Endothelial cell of hepatic sinusoid (primary cell): ENCODE measurements around the gene CSF1R.

Experiments
- in situ Hi-C: cut with HindIII; loops from 2 replicates; pipeline ENCODE4 v1.10.0; 2017; ENCODE audit warnings: low sequenced_read_pairs

The CSF1R gene

DNA sequence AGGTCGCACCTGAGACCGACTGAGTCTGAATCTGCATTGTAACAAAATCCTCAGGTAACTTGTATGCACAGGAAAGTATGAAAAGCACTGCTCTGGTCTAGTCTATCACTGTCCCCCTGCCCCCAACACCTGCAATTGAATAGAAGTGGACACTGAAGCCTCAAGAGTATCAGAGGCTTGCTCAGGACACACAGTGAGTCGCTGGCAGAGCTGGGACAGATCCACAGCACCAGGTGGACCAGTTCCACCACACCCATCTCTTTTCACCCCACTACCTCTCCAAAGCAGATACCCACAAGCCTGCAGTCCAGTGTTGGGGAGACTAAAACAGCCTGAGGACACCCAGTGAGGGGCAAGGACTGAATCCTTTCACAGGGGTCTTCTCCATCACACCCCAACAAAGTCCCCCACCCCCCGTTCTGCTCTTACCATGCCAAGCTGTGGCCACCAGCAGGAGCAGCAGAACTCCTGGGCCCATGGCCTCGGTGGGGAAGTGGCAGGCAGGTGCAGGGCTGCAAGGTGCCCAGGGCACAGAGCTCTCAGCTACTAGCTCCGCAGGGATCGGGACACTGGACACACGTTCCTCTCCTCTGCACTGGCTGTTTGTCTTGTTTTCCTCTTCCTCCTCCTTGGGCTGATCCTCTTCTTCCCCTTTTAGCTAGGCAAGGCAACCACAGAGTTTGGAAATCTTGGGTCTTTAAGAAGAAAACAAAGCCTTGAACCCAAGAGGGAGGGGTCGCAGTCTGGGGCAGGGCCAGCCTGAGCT lies at the start of gene CSF1R:
Gene CSF1R (minus strand): TSS at position 605 of the 766 bp plus-strand sequence. CDS start 127 bp downstream, at position 478.
- in situ Hi-C loops = no loop called here

DNA sequence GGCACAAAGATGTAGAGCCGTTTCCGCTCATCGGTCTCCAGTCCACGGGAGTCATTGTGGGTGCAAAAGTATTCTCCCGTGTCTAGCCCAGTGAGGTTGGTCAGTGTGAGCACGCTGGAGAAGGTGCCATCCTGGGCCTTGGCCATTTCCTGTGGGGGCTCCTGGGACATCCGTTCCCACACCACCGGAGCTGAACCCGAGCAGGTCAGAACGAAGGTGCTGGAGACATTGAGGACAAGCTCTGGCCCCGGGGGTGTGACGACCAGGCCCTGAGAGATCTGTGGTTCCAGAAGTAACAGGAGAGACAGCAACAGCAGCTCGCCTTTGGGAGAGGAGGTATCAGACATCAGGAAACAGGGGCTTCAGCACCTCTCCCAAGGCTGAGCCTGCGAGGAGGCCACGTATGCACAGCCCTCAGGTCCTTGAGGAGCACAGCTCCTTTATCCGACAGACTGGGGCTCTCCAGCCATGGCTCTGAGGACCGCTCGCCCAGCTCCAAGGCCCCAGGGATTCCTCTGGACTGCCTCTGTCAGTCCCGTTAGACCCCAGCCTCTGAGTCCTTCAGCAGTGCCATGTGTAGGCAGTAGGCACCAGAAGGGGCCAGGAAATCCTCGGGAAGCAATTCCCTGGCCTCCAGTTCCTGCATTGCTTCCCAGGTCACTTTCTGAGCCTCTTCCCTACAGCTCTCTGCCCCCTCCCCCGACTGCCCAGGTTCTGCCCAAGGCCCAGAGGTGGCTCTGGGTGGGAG lies 49.4 kb upstream of the CSF1R start:
- in situ Hi-C loops = no loop called here

DNA sequence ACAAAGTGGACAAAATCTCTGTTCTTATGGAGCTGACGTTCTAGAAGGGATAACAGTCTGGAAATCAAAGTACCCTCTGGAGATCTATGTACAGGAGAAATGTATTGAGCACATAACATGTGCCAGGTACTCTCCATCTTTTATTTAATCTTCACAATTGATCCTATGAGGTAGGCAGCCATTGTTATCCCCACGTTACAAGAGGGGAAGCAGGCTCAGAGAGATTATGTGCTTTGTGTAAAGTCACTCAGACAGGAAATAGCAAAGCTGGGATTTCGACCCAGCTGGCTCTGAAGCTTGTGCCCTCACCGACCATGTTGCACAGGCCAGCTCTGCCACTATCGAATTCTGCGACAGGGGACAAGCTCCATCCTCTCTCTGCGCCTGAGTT lies 47.8 kb upstream of the CSF1R start:
- in situ Hi-C loops = no loop called here

DNA sequence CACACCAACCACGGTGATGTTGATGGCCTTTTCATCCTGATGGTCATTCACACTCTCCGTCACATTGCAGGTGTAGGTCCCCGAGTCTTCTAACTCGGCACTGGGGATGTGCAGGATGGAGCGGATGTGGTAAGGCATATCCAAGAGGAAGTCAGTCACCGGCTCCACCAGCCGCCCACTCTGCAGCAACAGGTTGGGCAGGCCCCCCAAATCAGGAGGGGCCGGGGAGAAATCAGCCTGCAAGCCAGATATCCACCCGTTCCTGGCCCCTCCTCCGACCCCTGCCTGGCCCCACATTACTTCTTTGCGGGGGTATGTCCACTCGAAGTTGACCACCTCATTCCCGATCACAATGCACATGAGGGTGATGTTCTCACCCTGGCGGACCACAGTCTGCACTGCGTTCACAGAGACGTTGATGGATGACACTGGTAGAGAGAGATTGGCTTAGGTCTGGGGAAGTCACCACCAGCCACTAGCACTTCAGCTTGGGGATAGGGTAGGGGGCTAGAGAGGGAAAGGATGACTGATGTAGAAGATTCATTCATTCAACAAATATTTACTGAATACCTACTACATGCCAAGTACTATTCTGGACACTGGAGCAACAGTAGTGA lies 47.3 kb upstream of the CSF1R start:
- in situ Hi-C loops = no loop called here

DNA sequence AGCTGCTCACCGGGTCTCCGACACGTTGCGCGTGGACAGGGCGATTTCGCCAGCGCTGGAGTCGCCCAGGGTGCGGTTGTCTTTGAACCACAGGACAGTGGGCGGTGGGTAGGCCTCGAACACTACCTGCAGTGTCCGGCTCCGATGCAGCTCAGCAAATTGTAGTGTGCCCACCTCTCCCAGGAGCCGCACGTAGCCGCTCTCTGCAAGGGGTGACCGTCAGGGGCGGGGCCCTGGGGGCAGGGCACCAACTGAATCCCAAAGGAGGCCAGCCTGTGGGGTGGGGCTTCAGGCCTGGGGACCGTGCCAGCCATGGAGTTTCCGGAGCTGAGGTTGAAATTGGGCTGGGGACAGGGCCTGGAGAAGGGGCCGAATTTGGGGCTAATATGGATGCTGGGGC lies 46.4 kb upstream of the CSF1R start:
- in situ Hi-C loops = no loop called here

DNA sequence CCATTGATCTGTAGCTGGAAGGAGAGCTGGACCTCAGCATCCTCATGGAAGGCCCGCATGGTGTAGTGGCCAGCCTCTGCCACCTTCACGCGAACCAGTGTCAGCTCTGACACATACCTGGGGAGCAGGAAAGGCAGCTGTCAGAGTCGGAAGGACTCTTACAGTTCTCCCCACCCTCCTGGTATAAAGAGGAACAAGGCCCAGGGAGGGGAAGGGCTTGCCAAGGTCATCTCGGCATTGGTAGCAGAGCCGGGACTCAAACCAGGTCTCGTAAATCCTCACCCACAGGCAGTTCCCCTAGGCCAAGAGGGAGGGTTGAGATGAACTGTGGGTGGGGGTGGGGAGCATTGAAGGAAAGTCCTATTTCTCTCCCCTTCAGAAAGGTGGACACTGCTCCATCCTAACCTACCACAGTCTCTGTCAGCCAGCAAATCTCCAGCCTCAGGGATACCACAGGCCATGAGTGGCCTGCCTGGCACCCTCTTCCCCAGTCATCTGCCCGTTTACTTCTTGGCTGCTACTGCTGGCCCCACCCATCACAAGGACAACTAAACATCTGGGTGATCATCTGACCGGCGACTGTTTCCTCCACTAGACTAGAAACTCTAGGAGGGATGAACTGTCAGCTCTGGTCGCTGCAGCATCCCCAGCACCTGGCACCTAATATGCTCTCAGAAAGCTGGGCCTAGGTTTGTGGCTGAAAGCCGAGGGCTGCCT lies 45.8 kb upstream of the CSF1R start:
- in situ Hi-C loops = no loop called here

DNA sequence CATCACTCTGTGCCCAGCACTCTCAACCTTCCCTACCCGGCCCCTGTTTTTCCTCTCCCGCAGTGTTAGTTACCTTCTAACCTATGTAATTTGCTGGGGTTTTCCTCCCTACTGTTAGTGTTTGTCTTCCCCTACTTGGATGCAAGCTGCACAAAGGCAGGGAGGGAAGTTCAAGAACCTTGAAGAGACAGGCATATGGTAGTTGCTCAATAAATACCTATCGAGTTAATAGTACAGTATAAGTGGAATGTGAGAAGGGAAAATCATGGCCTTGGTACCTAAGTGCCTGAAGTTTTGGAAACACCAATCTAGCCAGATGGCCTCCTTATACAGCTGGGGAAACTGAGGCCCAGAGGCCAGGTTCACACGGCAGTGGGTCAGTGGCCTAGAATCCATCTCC lies 45.1 kb upstream of the CSF1R start:
- in situ Hi-C loops = no loop called here

DNA sequence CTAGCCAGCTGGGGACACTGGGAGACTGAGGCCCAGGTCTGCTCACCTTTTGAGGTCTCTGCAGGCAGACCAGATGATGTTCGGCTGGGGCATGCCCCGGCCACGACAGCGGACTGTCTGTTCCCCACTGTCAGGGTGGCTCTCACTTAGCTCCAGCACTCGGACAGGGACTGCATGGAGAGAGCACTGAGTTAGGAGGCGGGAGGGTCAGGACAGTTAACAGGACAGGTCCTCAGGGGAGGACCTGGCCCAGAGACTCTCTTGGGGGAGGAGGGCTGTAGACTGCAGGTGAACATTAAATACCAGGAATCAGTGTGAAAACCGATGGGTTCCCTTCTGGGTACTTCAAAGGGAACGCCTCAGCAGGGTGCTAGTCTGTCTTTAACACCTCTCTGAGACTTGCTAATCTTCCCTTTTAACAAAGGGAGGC lies 44.2 kb upstream of the CSF1R start:
- in situ Hi-C loops = no loop called here

DNA sequence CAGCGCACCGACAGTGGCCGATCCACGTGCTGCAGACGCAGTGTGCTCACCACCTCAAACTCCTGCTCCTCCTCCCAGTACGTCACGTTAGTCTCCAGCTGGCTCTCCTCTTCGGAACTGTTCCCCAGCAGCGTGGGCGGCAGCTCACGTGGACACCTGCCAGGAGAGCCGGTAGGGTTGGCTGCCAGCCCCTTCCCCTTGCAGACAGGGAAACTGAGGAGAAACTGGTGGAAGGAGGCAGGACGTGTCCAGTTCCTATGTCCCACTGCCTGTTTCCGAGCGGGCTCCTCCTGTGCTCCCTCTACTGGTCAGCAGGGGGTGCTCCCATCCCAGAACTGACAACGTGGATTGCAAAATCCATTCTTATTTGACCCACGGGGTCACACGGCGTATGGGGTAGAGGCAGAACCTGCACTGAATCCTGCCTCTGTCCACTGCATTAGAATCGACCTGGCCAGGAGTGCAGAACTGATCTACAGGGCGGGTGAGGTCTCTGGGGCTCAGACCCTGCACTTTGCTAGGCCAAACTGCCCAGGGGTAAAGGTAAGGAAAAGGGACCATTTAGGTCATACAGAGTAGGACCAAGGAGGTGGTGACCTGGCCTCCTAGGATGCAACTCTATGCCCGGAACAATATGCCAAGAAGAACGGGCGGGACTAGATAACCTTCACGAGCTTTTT lies 43.6 kb upstream of the CSF1R start:
- in situ Hi-C loops = no loop called here

DNA sequence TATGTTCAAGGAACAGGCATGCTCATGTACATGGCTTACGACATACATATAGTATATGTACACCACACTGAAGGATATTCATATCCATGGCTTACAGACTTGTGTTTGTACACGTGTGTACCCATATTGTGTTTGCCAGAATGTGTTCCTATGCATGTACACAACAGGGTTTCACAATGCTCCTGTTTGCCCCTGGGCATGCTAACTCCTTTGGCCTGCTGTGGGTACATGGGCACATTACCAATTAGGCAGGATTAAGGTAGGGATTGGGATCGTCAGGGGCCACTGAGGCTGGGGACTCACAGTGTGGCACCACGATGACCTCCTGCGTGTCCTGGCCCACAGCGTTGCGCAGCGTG lies 43.1 kb upstream of the CSF1R start:
- in situ Hi-C loops = no loop called here

DNA sequence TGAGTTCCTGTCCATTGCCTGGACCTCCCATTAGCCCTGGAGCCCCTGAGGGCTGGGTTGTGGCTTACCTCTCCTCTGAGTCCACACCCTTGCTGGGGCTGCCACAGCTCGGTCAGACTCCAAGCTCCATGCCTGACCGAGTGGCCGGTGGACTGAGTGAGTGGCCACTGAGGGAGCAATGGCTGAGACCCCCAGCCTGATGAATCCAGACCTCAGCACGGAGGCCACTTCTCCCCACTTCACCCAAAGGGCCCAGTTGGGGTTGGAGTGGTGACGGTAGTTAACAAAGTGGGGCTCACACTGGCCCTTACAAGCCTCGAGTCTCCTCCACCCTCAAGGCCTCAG lies 40.5 kb upstream of the CSF1R start:
- in situ Hi-C loops = no loop called here

DNA sequence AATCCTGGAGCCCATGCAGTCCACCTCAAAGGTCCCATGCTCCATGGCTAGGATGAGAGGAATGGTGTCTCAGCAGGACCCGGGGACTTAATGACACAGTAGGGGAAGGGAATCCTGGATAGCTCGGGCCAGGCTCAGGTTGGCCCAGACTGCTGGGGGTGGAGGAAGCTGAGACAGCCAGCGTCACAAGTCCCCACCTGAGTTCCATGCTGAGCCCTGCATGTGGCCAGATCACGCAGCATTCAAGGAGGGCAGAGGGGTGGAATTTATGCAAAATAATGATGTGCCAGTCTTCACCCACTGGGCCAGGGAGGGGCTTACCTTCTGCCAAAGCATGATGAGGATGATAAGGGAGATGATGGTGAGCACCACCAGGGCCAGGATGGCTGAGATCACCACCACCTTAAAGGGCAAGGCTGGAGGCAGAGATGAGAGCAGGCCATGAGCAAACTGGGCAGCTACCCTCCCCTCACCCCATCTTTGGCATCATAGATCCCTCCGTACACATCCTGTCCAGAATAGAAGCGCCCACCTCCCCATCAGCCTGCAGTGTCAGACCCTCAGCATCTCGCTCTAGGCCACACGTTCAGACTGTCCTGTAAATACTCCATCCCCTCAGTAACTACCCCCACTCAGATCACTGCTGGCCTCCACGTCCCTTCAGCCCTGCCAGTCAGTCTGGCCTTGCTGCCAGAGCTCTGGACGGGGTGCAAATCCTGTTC lies 40.0 kb upstream of the CSF1R start:
- in situ Hi-C loops = no loop called here

DNA sequence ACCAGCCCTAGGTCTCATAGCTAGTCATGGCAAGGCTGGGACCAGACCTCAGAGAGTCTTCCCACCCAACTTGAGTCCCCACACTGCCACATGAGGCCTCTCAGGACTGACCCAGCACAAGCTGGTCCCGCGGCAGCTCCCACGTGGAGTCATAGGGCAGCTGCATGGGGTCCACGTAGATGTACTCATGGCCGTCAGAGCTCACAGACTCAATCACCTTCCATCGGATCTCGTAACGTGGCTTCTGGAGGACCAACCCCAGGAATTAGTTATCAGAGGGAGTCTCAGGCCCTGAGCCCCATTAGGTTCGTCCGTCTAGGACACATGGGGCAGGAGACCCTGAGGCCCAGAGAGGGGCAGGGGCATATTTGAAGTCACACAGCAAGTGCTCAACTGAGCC lies 39.0 kb upstream of the CSF1R start:
- in situ Hi-C loops = no loop called here

DNA sequence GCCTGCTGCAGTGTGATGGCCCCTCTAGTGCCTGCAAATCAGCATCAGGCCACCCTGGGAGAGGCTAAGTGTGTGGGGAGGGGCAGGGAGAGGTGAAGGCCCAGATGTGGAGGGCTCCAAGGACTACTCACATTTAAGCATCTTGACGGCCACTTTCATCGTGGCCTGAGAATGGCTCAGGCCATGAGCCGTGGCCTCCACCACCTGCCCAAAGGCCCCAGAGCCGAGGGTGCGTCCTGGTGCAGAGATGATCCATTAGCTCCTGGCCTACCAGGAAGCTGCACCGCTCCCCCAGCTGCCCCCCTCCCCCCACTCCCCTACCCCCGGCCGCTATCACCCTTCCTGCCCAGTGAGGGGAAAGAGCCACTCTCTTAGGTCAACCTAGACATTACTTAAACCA lies 38.2 kb upstream of the CSF1R start:
- in situ Hi-C loops = no loop called here

DNA sequence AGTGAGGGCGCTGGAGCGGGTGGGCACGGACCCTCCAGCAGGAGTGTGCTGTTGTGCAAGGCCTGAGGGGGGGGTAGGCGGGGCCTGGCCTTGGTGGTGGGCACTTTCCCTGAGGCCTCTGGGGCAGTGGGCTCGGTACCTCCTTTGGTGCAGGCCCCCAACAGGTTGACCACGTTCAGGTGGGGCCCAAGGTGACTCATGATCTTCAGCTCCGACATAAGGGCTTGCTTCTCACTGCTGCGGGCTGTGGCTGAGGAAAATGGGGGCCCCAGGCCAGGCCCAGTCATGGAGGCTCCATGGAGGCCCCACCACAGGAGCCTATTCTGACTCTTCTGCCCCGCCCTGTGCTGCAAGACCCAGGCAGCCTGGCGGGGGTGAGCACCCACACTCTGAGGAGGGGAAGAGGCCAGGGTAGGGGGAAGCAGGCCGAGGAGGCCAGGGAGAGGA lies 37.8 kb upstream of the CSF1R start:
- in situ Hi-C loops = no loop called here

DNA sequence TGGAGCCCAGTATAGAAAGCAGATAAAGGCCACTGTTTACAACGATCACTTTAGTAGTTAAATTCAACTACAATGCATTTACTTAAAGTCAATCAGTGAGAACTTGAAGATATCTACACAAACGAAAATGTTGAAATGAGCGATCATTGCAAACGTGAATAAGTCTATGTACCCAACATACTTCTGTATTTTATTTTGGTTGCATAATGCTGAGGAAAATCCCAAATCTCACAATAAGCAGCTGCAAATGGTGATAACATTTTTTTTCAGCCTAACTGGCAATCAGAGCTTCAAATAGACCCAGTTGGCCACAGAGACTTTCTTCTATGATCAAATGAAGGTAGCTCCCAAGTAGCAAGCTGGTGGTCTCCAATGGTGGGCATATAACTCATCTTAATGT lies 37.2 kb upstream of the CSF1R start:
- in situ Hi-C loops = no loop called here

DNA sequence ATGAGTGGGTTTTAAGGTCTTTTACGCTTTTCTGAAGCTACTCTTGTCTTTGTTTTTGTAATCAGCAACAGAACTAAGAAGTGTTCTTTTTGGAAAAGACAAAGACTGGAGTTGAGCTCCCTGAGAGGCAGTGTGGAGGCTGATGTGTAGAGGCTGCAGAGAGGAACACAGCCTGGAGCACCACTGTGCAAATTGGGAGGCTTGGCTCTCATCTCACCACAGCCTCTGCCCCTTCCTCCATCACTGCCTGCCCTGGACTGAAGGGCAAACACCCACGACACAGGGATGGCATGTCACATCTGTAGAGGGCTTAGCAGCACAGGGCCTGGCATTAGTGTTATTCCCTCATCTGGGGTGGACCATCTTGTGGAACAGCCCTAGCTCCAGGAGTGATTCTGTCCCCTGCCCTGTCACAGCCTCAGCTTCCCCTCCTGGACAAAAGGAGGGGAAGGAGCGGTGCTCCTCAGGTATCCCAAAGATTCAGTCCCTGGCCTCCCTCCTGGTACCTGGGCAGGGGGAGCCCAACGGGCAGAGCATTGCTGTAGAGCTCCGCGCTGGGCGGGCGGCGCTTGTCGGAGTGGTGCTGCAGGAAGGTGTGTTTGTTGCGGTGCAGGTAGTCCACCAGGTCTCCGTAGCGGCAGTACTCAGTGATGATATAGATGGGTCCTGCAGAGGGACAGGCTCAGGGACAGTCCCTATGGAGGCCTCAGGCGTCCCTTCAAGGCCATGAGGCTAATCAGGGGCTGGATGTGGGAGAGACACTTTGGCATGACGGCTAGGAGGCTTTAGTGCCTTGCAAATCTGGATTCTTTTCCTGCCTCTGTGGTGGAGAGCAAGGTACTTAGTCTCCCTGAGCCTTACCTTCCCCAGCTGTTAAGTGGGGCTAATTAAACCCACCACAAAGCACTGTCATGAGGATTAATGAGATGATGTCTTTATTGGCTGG lies 36.5 kb upstream of the CSF1R start:
- in situ Hi-C loops = no loop called here

DNA sequence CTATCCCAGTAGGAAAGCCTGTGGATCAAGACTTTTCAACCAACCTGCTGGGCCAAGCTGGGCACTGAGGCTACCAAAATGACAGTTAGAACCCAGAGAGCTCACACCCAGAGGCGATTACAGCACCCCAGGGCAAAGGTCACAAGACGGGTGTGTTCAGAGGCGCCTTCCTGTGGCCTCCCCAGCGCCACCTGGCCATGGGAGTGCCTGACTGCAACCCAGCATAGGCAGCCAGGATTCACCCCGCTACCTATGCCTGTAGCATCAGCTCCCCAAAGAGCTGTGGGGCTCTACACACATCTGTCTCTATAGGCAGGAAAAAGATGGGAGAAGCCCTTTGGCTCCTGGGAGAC lies 35.8 kb upstream of the CSF1R start:
- in situ Hi-C loops = no loop called here

DNA sequence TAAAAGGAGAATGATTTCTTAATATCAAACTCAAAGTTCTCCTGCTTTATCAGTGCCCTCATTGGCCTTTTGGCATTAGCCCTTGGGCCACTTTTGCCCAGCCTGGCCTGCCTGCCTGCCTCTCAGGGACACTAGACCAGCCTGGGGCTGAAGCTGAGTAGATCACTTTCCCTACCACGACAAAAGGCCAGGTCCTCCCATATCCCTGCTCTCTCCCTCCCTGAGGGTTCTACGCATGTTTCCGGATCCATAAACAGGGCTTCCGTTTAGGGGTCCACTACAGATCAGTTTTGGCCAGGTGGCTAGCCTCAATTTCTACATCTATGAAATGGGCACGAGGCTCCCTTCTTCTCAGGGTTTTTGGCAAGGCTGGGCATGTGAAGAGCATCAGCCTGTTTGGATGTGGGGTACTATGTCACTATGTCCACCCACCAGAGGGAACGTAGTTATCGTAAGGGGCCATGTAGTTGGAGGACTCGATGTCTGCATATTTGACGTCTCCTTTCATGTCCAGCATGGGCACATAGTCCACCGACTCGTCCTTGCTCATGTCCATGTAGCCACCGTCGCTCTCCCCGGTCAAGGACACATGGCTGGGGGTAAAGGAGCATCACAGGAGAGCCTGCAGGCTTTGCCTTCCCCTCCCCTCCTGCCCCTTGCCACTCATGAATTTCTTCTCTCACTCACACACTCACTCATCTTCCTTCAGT lies 35.2 kb upstream of the CSF1R start:
- in situ Hi-C loops = no loop called here
